ENCODE results near the gene SNRNP48. TPM values are rescaled to one million over a fixed set of nuclear protein-coding genes. Genes with fewer than 3 reads are reported as not detected.

Gene SNRNP48
- total RNA-seq, 4 donors from 2014 or later: 8.8 to 15.3 (median 10.7) TPM

- DNase-seq (ENCODE audit: low spot score in 2 of 2): no peak
- 100% methylated on average over 1 of the region's 1 CpG for WGBS, 2 donors
- H3K4me3 ChIP-seq (ENCODE audit: low read depth, poor library complexity, severe bottlenecking): no peak overlapping the region
- no peak for TF ChIP-seq CTCF (IDR thresholded peaks at IDR 0.05)
- no peak for TF ChIP-seq POLR2A (IDR thresholded peaks at IDR 0.05)
- intact Hi-C loops (cut with DNase I; ENCODE audit: low total_unique reads): no loop called here
Observed at GRCh38 chr6:7647504-7647903, 57.5 kb downstream of the SNRNP48 start.

GRCh38 chr6:7649037-7649810 is 59.2 kb downstream of the SNRNP48 start:
- WGBS, 2 donors: 78 to 88% methylated on average over 12 of the region's 12 CpGs
- TF ChIP-seq CTCF (IDR thresholded peaks at IDR 0.05) (no peak), POLR2A (IDR thresholded peaks at IDR 0.05) (no peak)
- intact Hi-C loops (cut with DNase I; ENCODE audit: low total_unique reads): no loop called here
- no peak for DNase-seq (ENCODE audit: low spot score in 2 of 2)
- H3K4me3 ChIP-seq (ENCODE audit: low read depth, poor library complexity, severe bottlenecking): no peak overlapping the region

- WGBS, 2 donors: 83 to 87% methylated on average over 4 of the region's 4 CpGs
- no peak for TF ChIP-seq CTCF (IDR thresholded peaks at IDR 0.05)
- no peak for TF ChIP-seq POLR2A (IDR thresholded peaks at IDR 0.05)
- no peak for DNase-seq (ENCODE audit: low spot score in 2 of 2)
- intact Hi-C loops (cut with DNase I; ENCODE audit: low total_unique reads): no loop called here
- no peak overlapping the region for H3K4me3 ChIP-seq (ENCODE audit: low read depth, poor library complexity, severe bottlenecking)
Observed at GRCh38 chr6:7650878-7651277, 60.9 kb downstream of the SNRNP48 start.

GRCh38 chr6:7652957-7653356 is 63.0 kb downstream of the SNRNP48 start:
- TF ChIP-seq POLR2A (IDR thresholded peaks at IDR 0.05): no peak
- DNase-seq (ENCODE audit: low spot score in 2 of 2): no peak
- intact Hi-C loops (cut with DNase I; ENCODE audit: low total_unique reads): no loop called here
- 95 to 96% methylated on average over 3 of the region's 3 CpGs for WGBS, 2 donors
- H3K4me3 ChIP-seq (ENCODE audit: low read depth, poor library complexity, severe bottlenecking): no peak overlapping the region

- intact Hi-C loops (cut with DNase I; ENCODE audit: low total_unique reads): no loop called here
- no peak overlapping the region for H3K4me3 ChIP-seq (ENCODE audit: low read depth, poor library complexity, severe bottlenecking)
- TF ChIP-seq POLR2A (IDR thresholded peaks at IDR 0.05) (no peak), CTCF (IDR thresholded peaks at IDR 0.05) (no peak)
- no peak for DNase-seq (ENCODE audit: low spot score in 2 of 2)
- 76 to 81% methylated on average over 1 of the region's 1 CpG for WGBS, 2 donors
Observed at GRCh38 chr6:7656355-7656754, 66.4 kb downstream of the SNRNP48 start.

GRCh38 chr6:7658543-7658942 is 68.5 kb downstream of the SNRNP48 start:
- 81 to 87% methylated on average over 4 of the region's 4 CpGs for whole genome bisulfite sequencing, 2 donors
- no peak overlapping the region for H3K4me3 ChIP-seq (ENCODE audit: low read depth, poor library complexity, severe bottlenecking)
- no peak for TF ChIP-seq POLR2A (IDR thresholded peaks at IDR 0.05)
- TF ChIP-seq CTCF (IDR thresholded peaks at IDR 0.05): no peak
- DNase-seq (ENCODE audit: low spot score in 2 of 2): no peak
- intact Hi-C loops (cut with DNase I; ENCODE audit: low total_unique reads): no loop called here
